ENCODE results near the gene SIX1.
A peak's percentile ranks its signal among the peaks of the same experiment; 100 is the strongest.

Gene SIX1

GRCh38 chr14:60654334-60654821, 5.1 kb upstream of the SIX1 start:
- Histone ChIP-seq H3K36me3 (ENCODE audit: control insufficient read depth, insufficient read depth, low read length, severe bottlenecking) (no peaks in the 10 kb centered on the region), H3K9ac (ENCODE audit: low read length) (no peak overlapping the region), H3K4me3 (ENCODE audit: low read length) (no peak overlapping the region), H3K4me1 (ENCODE audit: control insufficient read depth, insufficient read depth, low read length) (peaks cover 28% of the 10 kb centered on the region), H3K9me3 (ENCODE audit: control insufficient read depth, low read length) (no peaks in the 10 kb centered on the region), H3K27me3 (replicated peaks; ENCODE audit: control insufficient read depth, insufficient read depth, low read length) (peaks cover 27% of the 10 kb centered on the region)
- DNase-seq (ENCODE audit: low read depth) = peak; percentile 92

GRCh38 chr14:60653701-60654161, 4.5 kb upstream of the SIX1 start:
- H3K4me1 ChIP-seq (ENCODE audit: control insufficient read depth, insufficient read depth, low read length) = peaks cover 26% of the 10 kb centered on the region
- peaks cover 27% of the 10 kb centered on the region for H3K27me3 ChIP-seq (replicated peaks; ENCODE audit: control insufficient read depth, insufficient read depth, low read length)

GRCh38 chr14:60652674-60653651, 3.7 kb upstream of the SIX1 start:
- DNase-seq (ENCODE audit: low read depth) = no peak
- H3K9me3 ChIP-seq (ENCODE audit: control insufficient read depth, low read length) = no peaks in the 10 kb centered on the region
- peaks cover 18% of the 10 kb centered on the region for H3K4me1 ChIP-seq (ENCODE audit: control insufficient read depth, insufficient read depth, low read length)
- no peak overlapping the region for H3K9ac ChIP-seq (ENCODE audit: low read length)
- no peaks in the 10 kb centered on the region for H3K36me3 ChIP-seq (ENCODE audit: control insufficient read depth, insufficient read depth, low read length, severe bottlenecking)
- H3K4me3 ChIP-seq (ENCODE audit: low read length) = peak overlapping the region; percentile 17
- H3K27me3 ChIP-seq (replicated peaks; ENCODE audit: control insufficient read depth, insufficient read depth, low read length) = peaks cover 27% of the 10 kb centered on the region

More at GRCh38 chr14:60653701-60654161, 4.5 kb upstream of the SIX1 start:
- Histone ChIP-seq H3K9ac (ENCODE audit: low read length) (no peak overlapping the region), H3K4me3 (ENCODE audit: low read length) (peak overlapping the region; percentile 17), H3K9me3 (ENCODE audit: control insufficient read depth, low read length) (no peaks in the 10 kb centered on the region), H3K36me3 (ENCODE audit: control insufficient read depth, insufficient read depth, low read length, severe bottlenecking) (no peaks in the 10 kb centered on the region)
- DNase-seq (ENCODE audit: low read depth) = no peak

- H3K27me3 ChIP-seq (replicated peaks; ENCODE audit: control insufficient read depth, insufficient read depth, low read length) = peaks cover 27% of the 10 kb centered on the region
- H3K9ac ChIP-seq (ENCODE audit: low read length) = no peak overlapping the region
- H3K4me3 ChIP-seq (ENCODE audit: low read length) = no peak overlapping the region
- peaks cover 12% of the 10 kb centered on the region for H3K4me1 ChIP-seq (ENCODE audit: control insufficient read depth, insufficient read depth, low read length)
- no peak for DNase-seq (ENCODE audit: low read depth)
- H3K36me3 ChIP-seq (ENCODE audit: control insufficient read depth, insufficient read depth, low read length, severe bottlenecking) = no peaks in the 10 kb centered on the region
- no peaks in the 10 kb centered on the region for H3K9me3 ChIP-seq (ENCODE audit: control insufficient read depth, low read length)
Measured at GRCh38 chr14:60651796-60652673, 2.8 kb upstream of the SIX1 start.

DNA sequence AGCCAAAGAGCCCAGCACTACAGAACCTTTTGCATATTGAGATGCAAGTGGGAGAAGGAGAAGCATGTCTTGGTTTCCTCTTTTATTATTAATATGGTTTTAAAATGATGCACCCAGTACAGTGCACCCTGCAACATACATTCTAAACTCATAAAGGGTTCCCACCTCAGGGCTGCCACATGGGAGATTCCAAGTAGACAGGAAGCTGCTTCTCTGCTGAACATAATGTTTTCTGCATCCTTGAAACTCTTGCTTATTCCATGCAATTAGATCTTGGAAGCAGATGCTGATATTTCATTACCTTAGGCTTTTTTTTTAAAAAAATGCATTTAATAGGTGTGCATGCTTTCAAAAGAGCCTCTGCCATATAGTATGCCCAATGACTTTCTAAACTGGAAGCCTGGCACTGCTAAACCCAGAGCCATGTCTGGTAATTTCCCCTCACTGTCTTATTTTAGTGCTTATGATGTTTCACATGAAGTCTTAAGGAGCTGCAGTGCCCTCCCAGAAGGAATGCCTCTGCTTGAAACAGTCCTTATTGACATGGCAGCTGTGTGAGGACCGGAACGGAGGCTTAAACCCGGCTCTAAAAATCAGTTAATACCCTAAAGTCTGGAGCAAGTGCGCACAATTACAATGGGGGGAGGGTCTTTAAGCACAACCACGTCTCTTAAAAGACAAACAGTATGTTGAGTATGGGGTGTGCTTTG, 2.0 kb upstream of the SIX1 start:
- no peaks in the 10 kb centered on the region for H3K9me3 ChIP-seq (ENCODE audit: control insufficient read depth, low read length)
- H3K4me1 ChIP-seq (ENCODE audit: control insufficient read depth, insufficient read depth, low read length) = peaks cover 12% of the 10 kb centered on the region
- no peak for DNase-seq (ENCODE audit: low read depth)
- no peak overlapping the region for H3K4me3 ChIP-seq (ENCODE audit: low read length)
- H3K36me3 ChIP-seq (ENCODE audit: control insufficient read depth, insufficient read depth, low read length, severe bottlenecking) = no peaks in the 10 kb centered on the region
- H3K27me3 ChIP-seq (replicated peaks; ENCODE audit: control insufficient read depth, insufficient read depth, low read length) = peaks cover 27% of the 10 kb centered on the region
- no peak overlapping the region for H3K9ac ChIP-seq (ENCODE audit: low read length)

GRCh38 chr14:60650373-60650961, 1.2 kb upstream of the SIX1 start:
- Histone ChIP-seq H3K27me3 (replicated peaks; ENCODE audit: control insufficient read depth, insufficient read depth, low read length) (peaks cover 27% of the 10 kb centered on the region), H3K4me3 (ENCODE audit: low read length) (peak overlapping the region; percentile 89), H3K9me3 (ENCODE audit: control insufficient read depth, low read length) (no peaks in the 10 kb centered on the region), H3K36me3 (ENCODE audit: control insufficient read depth, insufficient read depth, low read length, severe bottlenecking) (no peaks in the 10 kb centered on the region), H3K9ac (ENCODE audit: low read length) (peak overlapping the region; percentile 68), H3K4me1 (ENCODE audit: control insufficient read depth, insufficient read depth, low read length) (peaks cover 20% of the 10 kb centered on the region)
- DNase-seq (ENCODE audit: low read depth) = no peak

DNA sequence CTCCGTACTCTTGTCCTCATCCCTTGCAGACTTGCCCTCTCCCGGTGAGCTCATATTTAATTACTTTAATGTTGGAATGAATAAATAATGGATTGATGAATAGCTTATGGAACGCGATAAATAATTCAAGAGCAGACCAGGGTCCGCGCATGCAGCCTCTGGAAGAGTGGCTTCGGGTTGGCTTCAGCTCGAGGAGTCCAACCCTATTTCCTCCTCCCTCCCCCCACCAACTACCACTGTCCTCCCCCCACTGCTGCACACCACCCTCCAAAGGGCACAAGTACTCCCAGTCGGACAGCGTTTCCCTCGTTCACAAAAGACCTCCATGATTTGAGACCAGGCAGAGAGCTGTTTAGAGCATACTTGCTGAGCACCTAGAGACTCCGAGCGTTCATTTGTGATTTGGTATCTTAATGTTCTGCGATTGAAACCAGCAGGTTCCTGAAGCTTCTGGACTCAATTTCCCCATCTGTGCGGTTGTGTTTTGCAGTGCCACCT, 647 bp upstream of the SIX1 start:
- Histone ChIP-seq H3K27me3 (replicated peaks; ENCODE audit: control insufficient read depth, insufficient read depth, low read length) (peaks cover 27% of the 10 kb centered on the region), H3K9ac (ENCODE audit: low read length) (peak overlapping the region; percentile 68), H3K36me3 (ENCODE audit: control insufficient read depth, insufficient read depth, low read length, severe bottlenecking) (no peaks in the 10 kb centered on the region), H3K9me3 (ENCODE audit: control insufficient read depth, low read length) (no peaks in the 10 kb centered on the region), H3K4me3 (ENCODE audit: low read length) (peak overlapping the region; percentile 89), H3K4me1 (ENCODE audit: control insufficient read depth, insufficient read depth, low read length) (peaks cover 25% of the 10 kb centered on the region)
- peak; percentile 52 for DNase-seq (ENCODE audit: low read depth)

DNA sequence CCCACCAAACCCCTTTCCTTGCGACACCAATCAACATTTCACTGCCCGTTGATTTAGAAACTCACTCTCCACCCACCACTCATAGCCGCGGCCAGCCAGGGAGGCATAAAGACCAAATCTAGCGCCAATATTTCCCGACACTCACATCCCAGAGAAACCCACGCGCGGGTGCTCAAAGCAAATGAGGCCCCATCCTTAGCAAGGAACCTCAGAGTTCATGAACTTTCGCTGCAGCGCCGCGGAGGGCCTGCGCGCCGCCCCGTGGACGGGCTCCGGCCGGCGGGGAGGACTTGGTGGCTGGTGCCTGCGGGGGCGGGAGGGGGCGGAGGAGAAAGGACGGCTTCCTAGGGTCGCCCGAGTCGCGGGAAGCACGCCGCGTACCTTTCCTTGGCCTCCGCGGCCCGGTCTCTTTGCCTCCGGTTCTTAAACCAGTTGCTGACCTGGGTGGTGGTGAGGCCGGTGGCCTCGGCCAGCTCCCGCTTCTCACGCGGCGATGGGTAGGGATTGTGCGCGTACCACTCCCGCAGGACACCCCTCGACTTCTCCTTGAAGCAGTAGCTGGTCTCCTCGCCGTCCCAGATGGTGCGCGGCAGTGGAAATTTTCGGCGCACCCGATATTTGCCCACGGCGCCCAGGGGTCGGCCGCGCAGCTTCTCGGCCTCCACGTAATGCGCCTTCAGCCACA, 886 bp downstream of the SIX1 start:
- DNase-seq (ENCODE audit: low read depth) = peak; percentile 67
- peak overlapping the region; percentile 89 for H3K4me3 ChIP-seq (ENCODE audit: low read length)
- H3K4me1 ChIP-seq (ENCODE audit: control insufficient read depth, insufficient read depth, low read length) = peaks cover 40% of the 10 kb centered on the region
- H3K9me3 ChIP-seq (ENCODE audit: control insufficient read depth, low read length) = no peaks in the 10 kb centered on the region
- H3K9ac ChIP-seq (ENCODE audit: low read length) = peak overlapping the region; percentile 95
- peaks cover 20% of the 10 kb centered on the region for H3K27me3 ChIP-seq (replicated peaks; ENCODE audit: control insufficient read depth, insufficient read depth, low read length)
- H3K36me3 ChIP-seq (ENCODE audit: control insufficient read depth, insufficient read depth, low read length, severe bottlenecking) = peaks cover 3% of the 10 kb centered on the region

GRCh38 chr14:60647837-60648248, 1.4 kb downstream of the SIX1 start:
- DNase-seq (ENCODE audit: low read depth) = no peak
- Histone ChIP-seq H3K36me3 (ENCODE audit: control insufficient read depth, insufficient read depth, low read length, severe bottlenecking) (peaks cover 3% of the 10 kb centered on the region), H3K27me3 (replicated peaks; ENCODE audit: control insufficient read depth, insufficient read depth, low read length) (peaks cover 15% of the 10 kb centered on the region), H3K4me3 (ENCODE audit: low read length) (peak overlapping the region; percentile 89), H3K9me3 (ENCODE audit: control insufficient read depth, low read length) (no peaks in the 10 kb centered on the region), H3K9ac (ENCODE audit: low read length) (peak overlapping the region; percentile 95), H3K4me1 (ENCODE audit: control insufficient read depth, insufficient read depth, low read length) (peaks cover 41% of the 10 kb centered on the region)

All from adipocyte (in vitro differentiated cells).